Immature natural killer cell (primary cell): Measurements from ENCODE around the gene ADAT2. TPM values are rescaled to one million over a fixed set of nuclear protein-coding genes. Genes with fewer than 3 reads are reported as not detected.

Experiments
- polyA plus RNA-seq, 3 donors: library from polyadenylated mRNA; unstranded; fragments of 300-500 nt; fragmentation: Illumina TruSeq; gene quantifications; one replicate each; pipeline ENCODE4 v1.2.3, GENCODE V29; 2021

Gene ADAT2
- polyA plus RNA-seq, 3 donors from 2014 or later = 0.66 to 1.2 TPM; not detected in 1

Other genes starting within 250 kb of the ADAT2 start
- 10 to 100 TPM; 12.5 to 16.6 (median 14.2) TPM for gene PEX3, start 110 bp upstream of the ADAT2 start, polyA plus RNA-seq
- gene FUCA2, start 61.0 kb upstream of the ADAT2 start, polyA plus RNA-seq = 10 to 100 TPM; 31.9 to 51.2 (median 33.3) TPM
- gene PHACTR2, start 227.3 kb upstream of the ADAT2 start, polyA plus RNA-seq = 10 to 100 TPM in 1 of 3 donors, 1 to 10 TPM in 2; 3.5 to 16.5 (median 9.4) TPM